ENCODE data around the gene GPR37L1.
A peak's percentile ranks its signal among the peaks of the same experiment; 100 is the strongest.
"Not testable (repeated sequence)": the region's sequence is repeated elsewhere in the genome, so short reads cannot be mapped to it uniquely, and the experiment has no call there.

The GPR37L1 gene

DNA sequence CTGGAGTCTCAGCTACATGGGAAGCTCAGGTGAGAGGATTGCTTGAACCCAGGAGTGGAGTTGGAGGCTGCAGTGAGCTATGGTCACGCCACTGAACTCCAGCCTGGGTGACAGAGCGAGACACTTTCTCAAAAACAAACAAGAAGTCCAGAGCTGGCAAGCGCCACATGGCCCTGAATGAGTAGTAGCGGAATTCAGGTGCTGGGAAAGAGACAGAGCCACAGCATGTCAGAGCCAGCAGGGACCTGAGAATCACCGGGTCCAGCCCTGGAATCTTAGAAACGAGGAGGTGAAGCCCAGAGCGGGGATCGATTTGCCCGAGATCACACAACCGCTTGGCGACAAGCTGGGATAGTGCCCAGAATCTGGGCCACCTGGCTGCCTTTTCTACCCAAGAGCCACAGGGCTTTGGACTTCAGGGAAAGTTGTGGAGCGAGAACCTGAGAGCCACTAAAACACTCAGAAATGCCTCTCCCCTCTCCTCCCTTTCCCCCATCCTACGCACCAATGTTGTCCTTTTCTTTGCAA is 12.0 kb downstream of the GPR37L1 start:
- DNase-seq = no peak

- peak; percentile 55 for DNase-seq
Measured at GRCh38 chr1:202135221-202135721, 12.6 kb downstream of the GPR37L1 start.

DNA sequence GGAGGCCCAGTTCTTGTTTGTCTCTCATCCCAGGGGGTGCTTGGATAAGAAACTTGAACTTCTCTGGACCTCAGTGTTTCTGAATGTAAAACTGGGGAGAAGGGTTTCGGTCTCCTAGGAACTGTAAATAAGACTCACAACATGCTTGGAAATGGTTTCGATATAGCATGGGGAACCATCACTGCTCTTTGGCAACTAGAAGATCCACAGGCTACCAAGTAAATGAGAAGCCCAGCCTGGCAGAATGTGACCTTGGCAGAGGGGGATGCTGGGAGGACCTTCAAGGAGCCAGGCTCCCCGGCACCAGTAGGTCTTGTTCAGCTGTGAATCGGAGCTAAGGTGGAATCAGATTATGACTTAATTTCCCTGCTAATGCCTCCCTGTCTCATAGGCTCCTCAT is 18.1 kb downstream of the GPR37L1 start:
- no peak for DNase-seq

DNA sequence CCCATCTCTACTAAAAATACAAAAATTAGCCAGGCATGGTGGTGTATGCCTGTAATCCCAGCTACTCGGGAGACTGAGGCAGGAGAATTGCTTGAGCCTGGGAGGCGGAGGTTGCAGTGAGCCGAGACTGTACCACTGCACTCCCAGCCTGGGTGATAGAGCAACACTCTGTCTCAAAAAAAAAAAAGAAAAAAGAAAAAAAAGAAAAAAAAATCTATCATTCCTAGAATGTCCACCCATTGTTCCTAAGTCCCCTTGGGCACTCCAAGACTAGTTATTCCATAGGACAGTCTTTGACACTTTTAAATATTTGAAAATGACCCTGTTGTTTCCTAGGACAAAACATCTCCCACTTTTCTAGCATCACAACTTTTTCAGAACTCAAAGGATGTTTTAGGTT is 18.8 kb downstream of the GPR37L1 start:
- DNase-seq = not testable (repeated sequence)

- no peak for DNase-seq
Measured at GRCh38 chr1:202143011-202143767, 20.5 kb downstream of the GPR37L1 start.

DNA sequence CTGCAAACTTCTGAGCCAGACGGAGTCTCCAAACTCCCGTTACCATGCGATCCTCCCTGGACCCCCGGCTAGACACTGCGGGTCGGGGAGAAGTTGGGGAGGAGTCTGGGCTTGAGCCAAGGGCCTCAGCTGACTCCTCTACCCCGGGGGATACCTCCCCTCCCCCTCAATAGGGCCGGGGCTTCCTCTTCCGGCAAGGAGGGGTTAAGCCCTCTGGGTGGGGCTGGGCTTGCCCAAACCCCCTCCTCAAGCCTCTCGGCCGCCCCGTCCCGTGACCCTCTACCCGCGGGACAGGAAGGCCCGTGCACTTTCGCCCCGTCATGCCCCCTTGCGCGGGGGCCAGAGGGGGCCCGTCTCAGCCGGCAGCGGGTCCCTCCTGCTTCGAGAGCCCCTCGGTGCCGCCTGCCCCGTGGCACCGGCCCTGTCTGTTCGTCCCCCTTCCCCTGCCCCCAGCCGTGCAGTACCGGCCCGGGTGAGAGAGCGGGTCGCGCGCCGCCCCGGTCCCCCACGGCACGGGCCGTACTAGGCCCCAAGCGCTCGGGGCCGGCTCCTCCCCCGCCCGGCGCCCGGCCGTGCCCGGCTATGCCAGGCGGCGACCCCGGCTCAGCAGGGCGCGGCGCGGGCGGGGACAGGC is 21.2 kb downstream of the GPR37L1 start:
- no peak for DNase-seq

- DNase-seq = peak; percentile 37
Measured at GRCh38 chr1:202144402-202145067, 21.8 kb downstream of the GPR37L1 start, which contains the start of gene ARL8A. TSS of gene ARL8A (minus strand) at chr1:202144737. CDS start at chr1:202144572, 165 bp downstream.

DNA sequence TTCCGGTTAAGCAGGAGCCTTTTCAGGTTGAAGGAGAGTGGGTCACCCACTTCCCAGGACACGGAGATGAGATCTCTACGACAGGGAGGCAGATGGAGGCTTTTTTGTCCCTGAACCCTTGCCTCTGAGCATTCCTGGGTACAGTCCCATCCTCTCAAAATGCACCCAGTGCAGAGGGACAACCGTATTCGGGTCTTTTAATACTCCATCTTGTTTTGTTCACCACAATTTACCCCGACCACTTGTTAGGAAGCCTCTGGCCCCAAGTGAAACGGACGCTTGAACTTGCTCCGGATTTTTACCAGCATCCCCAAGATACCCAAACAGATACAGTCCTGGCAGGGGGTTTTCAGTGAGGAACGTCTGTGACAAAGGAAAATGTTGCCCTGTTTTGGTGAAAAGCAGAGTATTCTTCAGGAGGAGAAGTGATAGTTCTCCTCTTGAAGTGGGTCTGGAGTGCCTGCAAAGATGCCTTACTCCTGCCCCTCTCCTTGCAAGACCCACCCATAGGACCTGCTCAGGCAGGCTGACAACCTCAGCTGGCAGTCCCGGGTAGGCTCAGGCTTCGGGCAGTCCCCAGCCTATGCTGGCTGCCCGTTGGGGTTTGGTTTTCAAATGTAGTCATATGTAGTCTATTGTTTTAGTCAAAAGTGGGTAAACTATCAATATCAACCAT is 22.5 kb downstream of the GPR37L1 start:
- no peak for DNase-seq

DNA sequence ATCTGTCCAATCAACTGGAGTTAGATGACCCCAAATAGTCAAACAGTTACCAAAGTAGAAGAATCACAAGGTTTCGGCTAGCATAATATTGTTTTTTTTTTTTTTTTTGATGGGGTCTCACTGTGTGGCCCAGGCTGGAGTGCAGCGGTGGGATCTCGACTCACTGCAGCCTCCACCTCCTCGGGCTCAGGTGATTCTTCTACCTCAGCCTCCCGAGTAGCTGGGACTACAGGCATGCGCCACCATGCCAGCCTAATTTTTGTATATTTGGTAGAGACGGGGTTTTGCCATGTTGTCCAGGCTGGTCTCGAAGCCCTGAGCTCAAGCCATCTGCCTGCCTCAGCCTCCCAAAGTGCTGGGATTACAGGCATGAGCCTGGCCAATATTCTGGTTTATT is 23.0 kb downstream of the GPR37L1 start:
- DNase-seq = not testable (repeated sequence)

DNA sequence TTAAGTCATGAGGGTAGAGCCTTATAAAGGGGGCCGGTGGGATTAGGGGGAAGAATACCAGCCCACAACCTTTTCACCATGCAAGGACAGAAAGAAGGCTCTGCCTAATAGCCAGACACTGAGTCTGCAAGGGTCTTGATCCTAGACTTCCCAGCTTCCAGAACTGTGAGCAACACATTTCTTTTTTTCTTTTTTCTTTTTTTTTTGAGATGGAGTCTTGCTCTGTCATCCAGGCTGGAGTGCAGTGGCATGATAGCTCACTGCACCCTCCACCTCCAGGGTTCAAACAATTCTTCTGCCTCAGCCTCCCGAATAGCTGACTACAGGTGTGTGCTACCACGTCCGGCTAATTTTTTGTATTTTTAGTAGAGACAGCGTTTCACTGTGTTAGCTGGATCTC is 23.6 kb downstream of the GPR37L1 start:
- DNase-seq = no peak

DNA sequence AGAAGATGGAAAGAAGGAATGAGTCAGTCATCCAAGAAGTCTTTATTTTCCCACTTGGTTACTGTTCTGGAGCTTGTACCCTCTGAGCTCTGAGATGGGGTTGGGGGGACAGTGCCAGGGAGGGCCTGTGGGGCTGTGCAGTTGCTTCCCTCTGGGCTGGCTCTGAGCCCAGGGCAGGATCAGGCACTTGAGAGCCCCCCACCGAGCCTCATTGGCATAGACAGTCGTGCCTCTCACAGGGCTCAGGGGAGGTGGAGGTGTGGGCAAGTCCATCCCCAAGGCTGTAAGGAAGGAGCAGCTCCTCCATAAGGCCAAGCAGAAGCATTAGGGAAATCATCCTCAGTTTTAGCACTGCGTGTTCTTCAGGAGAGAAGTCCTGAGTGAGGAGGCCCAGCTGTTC is 24.3 kb downstream of the GPR37L1 start:
- no peak for DNase-seq

DNA sequence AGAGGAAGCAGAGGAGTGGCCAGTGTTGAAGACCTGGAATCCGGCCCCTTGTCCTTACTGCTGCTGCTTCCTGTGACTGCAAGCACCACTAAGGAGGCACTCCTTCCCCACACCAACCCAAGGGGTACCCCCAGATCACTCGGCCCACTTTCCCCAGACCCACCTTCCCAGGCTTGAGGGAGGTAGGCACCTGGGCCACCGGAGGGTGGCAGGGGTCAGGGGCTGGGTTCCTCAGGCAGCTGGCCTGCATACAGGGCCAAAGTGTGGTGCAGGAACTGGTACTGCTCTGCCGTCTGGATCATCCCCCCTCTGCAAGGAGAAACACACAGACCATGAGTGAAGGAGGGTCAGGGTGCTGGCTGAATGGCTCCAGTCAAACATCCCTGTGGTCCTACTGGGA is 25.7 kb downstream of the GPR37L1 start:
- no peak for DNase-seq

- no peak for DNase-seq
Measured at GRCh38 chr1:202149566-202149965, 26.8 kb downstream of the GPR37L1 start.

DNA sequence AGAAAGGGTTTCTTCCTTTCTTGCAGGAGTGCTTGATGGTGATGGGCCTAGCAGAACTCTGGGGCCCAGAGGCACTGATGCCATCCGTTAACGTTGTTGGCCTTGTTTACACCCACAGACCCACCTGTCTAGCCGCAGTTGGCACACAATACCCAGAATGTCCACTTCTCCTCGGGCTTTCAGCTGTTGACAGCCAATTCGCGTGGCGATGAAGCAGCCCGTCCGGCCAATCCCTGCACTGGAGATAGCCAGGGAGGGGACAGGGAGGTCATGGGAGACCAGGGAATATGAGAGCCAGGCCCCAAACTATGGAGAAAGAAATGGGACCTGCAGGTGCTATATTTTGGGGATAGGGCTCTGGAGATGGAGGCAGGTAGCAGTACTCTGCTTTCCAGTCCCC is 27.5 kb downstream of the GPR37L1 start:
- no peak for DNase-seq

DNA sequence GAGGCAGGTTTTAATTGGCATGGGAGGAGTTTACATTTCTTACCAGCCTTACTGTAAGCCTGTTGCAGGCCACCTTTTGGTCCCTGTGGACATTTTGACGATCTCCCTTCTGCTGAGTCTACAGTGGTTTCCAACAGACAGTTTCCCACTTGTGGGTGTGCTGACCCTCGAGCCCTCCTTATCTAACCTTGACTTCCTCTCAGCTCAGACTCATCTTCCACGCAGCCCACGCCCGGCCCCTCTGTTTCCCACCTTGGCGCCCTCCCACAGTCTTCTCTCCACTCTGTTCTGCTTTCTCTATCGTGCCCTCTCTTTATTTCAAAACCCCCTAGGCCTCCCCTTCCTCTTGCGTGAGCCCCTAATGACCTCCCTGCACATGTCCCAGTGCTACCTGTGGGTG is 27.9 kb downstream of the GPR37L1 start:
- DNase-seq = no peak

- DNase-seq = no peak
Measured at GRCh38 chr1:202151045-202151444, 28.3 kb downstream of the GPR37L1 start.

GRCh38 chr1:202152399-202152798 is 29.7 kb downstream of the GPR37L1 start:
- no peak for DNase-seq

- DNase-seq = no peak
Measured at GRCh38 chr1:202153284-202153683, 30.6 kb downstream of the GPR37L1 start.

DNA sequence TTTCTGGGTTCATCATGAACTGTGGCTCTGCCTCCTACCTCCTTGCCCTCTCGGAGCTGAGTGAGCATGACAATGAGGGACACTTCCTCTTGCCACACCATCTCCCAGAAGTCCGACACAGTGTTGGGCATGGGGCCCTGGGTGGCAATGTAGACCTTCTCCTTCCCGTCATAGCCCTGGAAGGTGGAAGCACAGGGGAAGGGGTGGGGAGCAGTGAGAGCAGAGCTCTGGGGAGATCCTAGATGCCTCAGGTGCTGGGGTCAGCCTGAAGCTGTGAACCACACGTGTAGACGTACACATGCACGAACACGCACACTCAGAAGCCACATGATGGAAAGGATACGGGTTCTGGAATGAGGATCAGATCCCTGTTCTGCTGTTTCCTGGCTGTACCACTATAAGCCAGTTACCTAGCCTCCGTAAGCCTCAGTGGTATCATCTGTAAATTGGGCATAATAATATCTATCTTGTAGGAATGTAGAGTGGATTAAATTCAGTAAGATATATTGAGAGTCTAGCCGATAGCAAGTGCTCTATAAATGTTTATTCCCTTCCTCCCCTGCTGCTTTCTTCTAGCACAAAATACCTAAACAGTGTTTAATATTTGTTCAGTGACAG is 31.5 kb downstream of the GPR37L1 start:
- DNase-seq = no peak

DNA sequence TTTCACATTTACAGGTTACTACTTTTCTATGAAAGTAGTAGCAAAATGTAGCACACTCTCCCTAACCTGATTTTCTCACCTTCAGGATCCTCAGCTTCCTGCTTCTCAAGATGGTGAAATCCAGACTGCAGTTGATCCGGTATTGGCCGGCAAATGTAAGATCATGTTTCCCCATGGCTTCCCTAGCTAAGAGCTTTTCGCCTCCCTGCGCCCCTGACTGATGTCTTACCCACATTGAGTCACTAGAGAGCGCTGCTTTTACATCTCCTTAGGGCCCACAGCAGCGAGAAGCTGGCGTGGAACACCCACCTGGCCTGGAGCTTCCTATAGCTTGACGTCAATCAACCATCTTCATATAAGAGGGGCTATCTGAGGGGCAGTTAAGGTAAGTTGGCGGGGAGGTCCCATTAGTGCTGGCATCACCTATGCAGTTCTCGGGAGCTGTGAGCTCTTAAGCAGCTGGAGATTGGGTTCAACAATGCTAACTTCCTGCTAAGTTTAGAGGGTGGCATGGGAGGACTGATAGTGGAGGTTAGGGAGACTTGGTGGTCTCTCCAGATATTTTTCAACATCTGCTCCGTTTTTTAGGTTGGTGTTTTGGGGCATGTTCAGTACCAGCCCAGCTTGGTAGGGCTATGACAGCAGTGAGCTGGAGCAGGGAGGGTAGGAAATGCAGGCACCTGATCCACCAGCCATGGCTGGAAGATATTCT is 32.2 kb downstream of the GPR37L1 start:
- peak; percentile 53 for DNase-seq

DNA sequence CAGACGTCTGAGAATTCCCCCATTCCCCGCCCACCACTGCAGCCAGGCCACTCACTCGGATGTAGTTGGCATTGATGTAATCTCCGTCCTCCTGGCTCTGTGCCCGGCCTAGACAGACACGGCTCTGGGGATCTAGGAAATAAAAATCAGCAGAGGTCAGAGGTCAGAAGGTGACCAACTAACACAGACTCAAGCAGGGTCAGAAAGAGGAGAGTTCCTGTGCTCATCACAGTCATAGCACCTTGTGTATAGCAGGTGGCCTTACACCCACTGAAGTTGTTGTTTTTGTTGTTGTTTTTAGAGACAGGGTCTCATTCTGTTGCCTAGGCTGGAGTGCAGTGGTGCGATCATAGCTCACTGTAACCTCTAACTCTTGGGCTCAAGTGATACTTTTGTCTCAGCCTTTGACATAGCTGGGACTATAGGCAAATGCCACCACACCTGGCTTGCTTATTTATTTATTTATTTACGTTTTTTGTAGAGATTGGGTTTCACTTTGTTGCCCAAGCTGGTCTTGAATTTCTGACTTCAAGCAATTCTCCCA is 32.8 kb downstream of the GPR37L1 start:
- DNase-seq = no peak

GRCh38 chr1:202156590-202156989 is 33.9 kb downstream of the GPR37L1 start:
- no peak for DNase-seq

All from HCEC 1CT (cell line).